SK-N-SH (cell line): ENCODE results near the gene CDK11B. TPM values are rescaled to one million over a fixed set of nuclear protein-coding genes. Genes with fewer than 3 reads are reported as not detected.
A peak's percentile ranks its signal among the peaks of the same experiment; 100 is the strongest.

ENCODE experiments used
- CTCF ChIA-PET: fragments of 300-600, 350-600 bp; formaldehyde crosslinking; extraction: SDS; loops from one replicate; lab custom pipeline; 2021; lab: Yijun Ruan, JAX
- POLR2A ChIA-PET: fragments of 350-600 bp; sonication (Branson Sonifier 250); formaldehyde crosslinking; extraction: SDS; loops from one replicate; lab custom pipeline; 2020; ENCODE audit warnings: antibody characterized with exemption, inconsistent platforms; lab: Yijun Ruan, JAX
- DNase-seq: peaks from one replicate; pipeline ENCODE4 v3.0.0; 2012
- H2AFZ ChIP-seq: fragments of 200-600 bp; sonication (generic); 2 replicates; pipeline ENCODE4 v1.8.1; 2016; ENCODE audit warnings: antibody characterized with exemption, mild to moderate bottlenecking, low read depth
- H3F3A ChIP-seq: fragments of 200-600 bp; sonication (generic); replicated peaks from 2 replicates; pipeline ENCODE3; 2016; ENCODE audit warnings: antibody characterized with exemption, mild to moderate bottlenecking; ENCODE audit not compliant: insufficient read depth
- H3K27ac ChIP-seq, 2 experiments: fragments of 200-500 bp in 1 of 2; fragments of 200-600 bp in 1 of 2; sonication (Bioruptor generic) in 1 of 2; sonication (generic), shearing (Covaris generic) in 1 of 2; 2 replicates each; pipeline versions ENCODE4 v1.5.1 to v1.6.1; 2014 to 2016; ENCODE audit warnings: low read depth in 2 of 2, inconsistent platforms in 1 of 2, low read length in 1 of 2, mild to moderate bottlenecking in 1 of 2, mixed read lengths in 1 of 2
- H3K27me3 ChIP-seq: fragments of 200-600 bp; sonication (generic), shearing (Covaris generic); 2 replicates; pipeline ENCODE4 v1.6.1; 2016; ENCODE audit warnings: mixed run types; ENCODE audit not compliant: insufficient read depth
- H3K36me3 ChIP-seq, 2 experiments: fragments of 200-500 bp in 1 of 2; fragments of 200-600 bp in 1 of 2; sonication (Bioruptor generic) in 1 of 2; sonication (generic) in 1 of 2; replicated peaks in 1 of 2; 2 replicates each; pipeline versions ENCODE3 to v1.5.1; 2014 to 2016; ENCODE audit warnings: low read length in 1 of 2, mild to moderate bottlenecking in 1 of 2; ENCODE audit not compliant: insufficient read depth in 2 of 2, control insufficient read depth in 1 of 2
- H3K4me1 ChIP-seq, 2 experiments: fragments of 200-500 bp in 1 of 2; fragments of 200-600 bp in 1 of 2; sonication (Bioruptor generic) in 1 of 2; sonication (generic), shearing (Covaris generic) in 1 of 2; 2 replicates each; pipeline versions ENCODE4 v1.5.1 to v1.6.1; 2014 to 2016; ENCODE audit warnings: low read depth in 1 of 2, low read length in 1 of 2, mixed run types in 1 of 2; ENCODE audit not compliant: insufficient read depth in 2 of 2, control insufficient read depth in 1 of 2
- H3K4me2 ChIP-seq: fragments of 200-600 bp; sonication (generic), shearing (Covaris generic); 2 replicates; pipeline ENCODE4 v1.6.1; 2017; ENCODE audit warnings: mixed run types
- H3K4me3 ChIP-seq, 2 experiments: fragments of 200-500 bp in 1 of 2; fragments of 200-600 bp in 1 of 2; sonication (Bioruptor generic) in 1 of 2; sonication (generic), shearing (Covaris generic) in 1 of 2; 2 replicates each; pipeline versions ENCODE4 v1.5.1 to v1.8.1; 2014 to 2016; ENCODE audit warnings: low read depth in 2 of 2, inconsistent platforms in 1 of 2, low read length in 1 of 2, mild to moderate bottlenecking in 1 of 2, mixed read lengths in 1 of 2, moderate library complexity in 1 of 2
- H3K79me2 ChIP-seq: fragments of 200-600 bp; sonication (generic); 2 replicates; pipeline ENCODE4 v1.8.1; 2017; ENCODE audit warnings: mild to moderate bottlenecking; ENCODE audit not compliant: insufficient read depth
- H3K9ac ChIP-seq: fragments of 200-600 bp; sonication (generic); 2 replicates; pipeline ENCODE4 v1.6.1; 2017; ENCODE audit warnings: mixed run types
- H3K9me2 ChIP-seq: fragments of 200-600 bp; sonication (generic); 2 replicates; pipeline ENCODE4 v1.6.1; 2017; ENCODE audit warnings: mixed run types
- H3K9me3 ChIP-seq: fragments of 200-600 bp; sonication (generic); 2 replicates; pipeline ENCODE4 v1.6.1; 2017; ENCODE audit warnings: mixed run types, mild to moderate bottlenecking, moderate library complexity
- H4K20me1 ChIP-seq: fragments of 200-600 bp; sonication (generic); 2 replicates; pipeline ENCODE4 v1.6.1; 2017; ENCODE audit warnings: mild to moderate bottlenecking, mixed run types; ENCODE audit not compliant: insufficient read depth
- CHD2 ChIP-seq: fragments of 150-350 bp; IDR thresholded peaks from 2 replicates; pipeline ENCODE4 v1.6.1; 2018; ENCODE audit warnings: low read length; ENCODE audit not compliant: partially characterized antibody
- EP300 ChIP-seq, 2 experiments: IDR thresholded peaks; 2 replicates each; pipeline versions ENCODE4 v1.4.0 to v1.6.1; 2012; ENCODE audit warnings: borderline replicate concordance in 1 of 2, low read depth in 1 of 2, low read length in 1 of 2
- EZH2phosphoT487 ChIP-seq: fragments of 200-600 bp; sonication (generic); IDR thresholded peaks from 2 replicates; pipeline ENCODE4 v1.6.1; 2017; ENCODE audit warnings: low read depth, mixed run types, mild to moderate bottlenecking, antibody characterized with exemption, moderate library complexity, borderline replicate concordance
- FOSL2 ChIP-seq: IDR thresholded peaks from 2 replicates; pipeline ENCODE4 v1.4.0; 2012; ENCODE audit warnings: low read depth, mild to moderate bottlenecking, moderate library complexity, borderline replicate concordance
- FOXM1 ChIP-seq: IDR thresholded peaks from 2 replicates; pipeline ENCODE4 v1.4.0; 2012; ENCODE audit warnings: low read depth, mild to moderate bottlenecking
- JUND ChIP-seq: IDR thresholded peaks from 2 replicates; pipeline ENCODE4 v1.4.0; 2012
- MEF2A ChIP-seq: IDR thresholded peaks from 2 replicates; pipeline ENCODE4 v1.4.0; 2012; ENCODE audit warnings: low read depth, borderline replicate concordance
- MXI1 ChIP-seq: IDR thresholded peaks from 2 replicates; pipeline ENCODE4 v1.6.1; 2012; ENCODE audit warnings: mild to moderate bottlenecking, low read depth, low read length, improper control_type of control experiment
- SIN3A ChIP-seq: IDR thresholded peaks from 2 replicates; pipeline ENCODE4 v1.6.1; 2012; ENCODE audit warnings: low read depth, mild to moderate bottlenecking, low read length, moderate library complexity, borderline replicate concordance
- SMC3 ChIP-seq: IDR thresholded peaks from 2 replicates; pipeline ENCODE4 v1.6.1; 2012; ENCODE audit warnings: low read depth, low read length, improper control_type of control experiment
- TEAD4 ChIP-seq: IDR thresholded peaks from 2 replicates; pipeline ENCODE4 v1.4.0; 2012; ENCODE audit warnings: mild to moderate bottlenecking, borderline replicate concordance; ENCODE audit not compliant: insufficient read depth
- YY1 ChIP-seq: IDR thresholded peaks from 2 replicates; pipeline ENCODE4 v1.4.0; 2012; ENCODE audit warnings: low read depth, mild to moderate bottlenecking
- WGBS: methylation state at CpG from one replicate; pipeline ENCODE4 v1.1.6; 2017; ENCODE audit warnings: low lambda C conversion rate; 5-methylcytosine and 5-hydroxymethylcytosine counted together
- polyA plus RNA-seq, 3 experiments: library from polyadenylated mRNA; depleted of rRNA; stranded (reverse); fragments of >200 nt; gene quantifications; 2 replicates each; pipeline ENCODE4 v1.2.3, GENCODE V29; 2012
- TF ChIP-seq, protein P1 (sequence below): IDR thresholded peaks from 2 replicates; pipeline ENCODE4 v1.4.0; 2012; ENCODE audit warnings: low read depth, borderline replicate concordance
- TF ChIP-seq, protein P2 (sequence below): IDR thresholded peaks from 2 replicates; pipeline ENCODE4 v1.4.0; 2012; ENCODE audit warnings: low read depth
- TF ChIP-seq, protein P3 (sequence below): IDR thresholded peaks from 2 replicates; pipeline ENCODE4; 2012

CDK11B gene
- polyA plus RNA-seq, 1 of the 3 experiments (the other 2 are of a cell fraction) = 15.0 TPM

DNA sequence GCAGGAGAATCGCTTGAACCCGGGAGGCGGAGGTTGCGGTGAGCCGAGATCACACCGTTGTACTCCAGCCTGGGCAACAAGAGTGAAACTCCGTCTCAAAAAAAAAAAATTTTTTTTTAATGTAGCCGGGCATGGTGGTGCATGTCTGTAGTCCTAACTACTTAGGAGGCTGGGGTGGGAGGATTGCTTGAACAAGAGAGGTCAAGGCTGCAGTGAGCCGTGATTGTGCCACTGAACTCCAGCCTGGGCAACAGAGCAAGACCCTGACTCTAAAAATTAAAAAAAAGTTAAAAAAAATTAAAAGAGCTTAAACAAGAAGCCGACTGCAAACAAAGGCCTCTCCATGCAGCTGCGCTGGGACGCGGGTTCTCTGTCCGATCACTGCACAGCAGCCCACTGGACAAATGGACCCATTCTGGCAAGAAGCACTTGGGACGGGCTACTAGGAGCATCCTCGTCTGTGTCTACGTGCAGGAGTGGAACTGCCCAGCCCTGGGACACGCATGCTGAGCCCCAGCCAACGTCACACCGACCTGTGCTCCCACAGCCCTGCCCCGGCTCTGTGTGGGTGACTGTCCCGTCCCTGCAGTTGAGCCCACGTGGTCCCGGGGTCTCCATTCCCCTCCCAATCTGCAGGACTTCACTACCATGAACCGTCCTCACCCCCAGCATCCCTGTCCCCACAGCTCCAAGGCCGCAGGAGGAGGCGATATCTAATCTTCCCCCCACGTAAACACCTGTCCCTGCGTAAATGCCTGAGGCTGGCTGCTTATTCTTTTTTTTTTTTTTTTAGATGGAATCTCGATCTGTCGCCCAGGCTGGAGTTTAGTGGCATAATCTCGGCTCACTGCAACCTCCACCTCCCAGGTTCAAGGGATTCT, 21.5 kb upstream of the CDK11B start:
- peaks cover 79% of the 10 kb centered on the region for H3K79me2 ChIP-seq
- peak; percentile 13 for DNase-seq
- H3K9ac ChIP-seq = no peak overlapping the region
- no peak overlapping the region for H3K4me2 ChIP-seq
- ChIA-PET POLR2A (no interaction called here), CTCF (no interaction called here)
- peaks cover 11% of the 10 kb centered on the region; the same call in 1 of the 2 replicates for H4K20me1 ChIP-seq
- no peaks in the 10 kb centered on the region for H3K9me3 ChIP-seq
- no peak overlapping the region for H3K27ac ChIP-seq
- no peaks in the 10 kb centered on the region; a peak in 1 of 4 replicates for H3K4me1 ChIP-seq
- WGBS = 93% methylated on average over 24 of the region's 32 CpGs
- no peak overlapping the region for H3K4me3 ChIP-seq
- no peaks in the 10 kb centered on the region for H3K36me3 ChIP-seq
- H3K9me2 ChIP-seq = no peaks in the 10 kb centered on the region
- TF ChIP-seq SIN3A (no peak), FOXM1 (no peak), JUND (no peak), CHD2 (no peak), SMC3 (no peak), FOSL2 (no peak), EP300 (IDR thresholded peaks at IDR 0.05; ENCODE audit: borderline replicate concordance in 1 of 2, low read depth in 1 of 2, low read length in 1 of 2) (no peak), MXI1 (no peak), TEAD4 (no peak), MEF2A (no peak), YY1 (no peak), EZH2phosphoT487 (no peak)
- TF ChIP-seq, protein P1, sequence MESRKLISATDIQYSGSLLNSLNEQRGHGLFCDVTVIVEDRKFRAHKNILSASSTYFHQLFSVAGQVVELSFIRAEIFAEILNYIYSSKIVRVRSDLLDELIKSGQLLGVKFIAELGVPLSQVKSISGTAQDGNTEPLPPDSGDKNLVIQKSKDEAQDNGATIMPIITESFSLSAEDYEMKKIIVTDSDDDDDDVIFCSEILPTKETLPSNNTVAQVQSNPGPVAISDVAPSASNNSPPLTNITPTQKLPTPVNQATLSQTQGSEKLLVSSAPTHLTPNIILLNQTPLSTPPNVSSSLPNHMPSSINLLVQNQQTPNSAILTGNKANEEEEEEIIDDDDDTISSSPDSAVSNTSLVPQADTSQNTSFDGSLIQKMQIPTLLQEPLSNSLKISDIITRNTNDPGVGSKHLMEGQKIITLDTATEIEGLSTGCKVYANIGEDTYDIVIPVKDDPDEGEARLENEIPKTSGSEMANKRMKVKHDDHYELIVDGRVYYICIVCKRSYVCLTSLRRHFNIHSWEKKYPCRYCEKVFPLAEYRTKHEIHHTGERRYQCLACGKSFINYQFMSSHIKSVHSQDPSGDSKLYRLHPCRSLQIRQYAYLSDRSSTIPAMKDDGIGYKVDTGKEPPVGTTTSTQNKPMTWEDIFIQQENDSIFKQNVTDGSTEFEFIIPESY = no peak
- TF ChIP-seq, protein P2, sequence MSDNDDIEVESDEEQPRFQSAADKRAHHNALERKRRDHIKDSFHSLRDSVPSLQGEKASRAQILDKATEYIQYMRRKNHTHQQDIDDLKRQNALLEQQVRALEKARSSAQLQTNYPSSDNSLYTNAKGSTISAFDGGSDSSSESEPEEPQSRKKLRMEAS = no peak
- TF ChIP-seq, protein P3, sequence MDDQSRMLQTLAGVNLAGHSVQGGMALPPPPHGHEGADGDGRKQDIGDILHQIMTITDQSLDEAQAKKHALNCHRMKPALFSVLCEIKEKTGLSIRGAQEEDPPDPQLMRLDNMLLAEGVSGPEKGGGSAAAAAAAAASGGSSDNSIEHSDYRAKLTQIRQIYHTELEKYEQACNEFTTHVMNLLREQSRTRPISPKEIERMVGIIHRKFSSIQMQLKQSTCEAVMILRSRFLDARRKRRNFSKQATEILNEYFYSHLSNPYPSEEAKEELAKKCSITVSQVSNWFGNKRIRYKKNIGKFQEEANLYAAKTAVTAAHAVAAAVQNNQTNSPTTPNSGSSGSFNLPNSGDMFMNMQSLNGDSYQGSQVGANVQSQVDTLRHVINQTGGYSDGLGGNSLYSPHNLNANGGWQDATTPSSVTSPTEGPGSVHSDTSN = no peak
- no peak overlapping the region for H2AFZ ChIP-seq
- no peaks in the 10 kb centered on the region for H3K27me3 ChIP-seq
- no peaks in the 10 kb centered on the region for H3F3A ChIP-seq
